HG03280 (cell line): ENCODE results near the gene SLC18B1.
A peak's percentile ranks its signal among the peaks of the same experiment; 100 is the strongest.

ENCODE experiments used
- ATAC-seq: cut with Tn5 transposase; IDR thresholded peaks from one replicate; pipeline ENCODE4 v1.9.1; 2021; ENCODE audit warnings: mild to moderate bottlenecking, moderate library complexity; ENCODE audit not compliant: unreplicated experiment

SLC18B1 gene

DNA sequence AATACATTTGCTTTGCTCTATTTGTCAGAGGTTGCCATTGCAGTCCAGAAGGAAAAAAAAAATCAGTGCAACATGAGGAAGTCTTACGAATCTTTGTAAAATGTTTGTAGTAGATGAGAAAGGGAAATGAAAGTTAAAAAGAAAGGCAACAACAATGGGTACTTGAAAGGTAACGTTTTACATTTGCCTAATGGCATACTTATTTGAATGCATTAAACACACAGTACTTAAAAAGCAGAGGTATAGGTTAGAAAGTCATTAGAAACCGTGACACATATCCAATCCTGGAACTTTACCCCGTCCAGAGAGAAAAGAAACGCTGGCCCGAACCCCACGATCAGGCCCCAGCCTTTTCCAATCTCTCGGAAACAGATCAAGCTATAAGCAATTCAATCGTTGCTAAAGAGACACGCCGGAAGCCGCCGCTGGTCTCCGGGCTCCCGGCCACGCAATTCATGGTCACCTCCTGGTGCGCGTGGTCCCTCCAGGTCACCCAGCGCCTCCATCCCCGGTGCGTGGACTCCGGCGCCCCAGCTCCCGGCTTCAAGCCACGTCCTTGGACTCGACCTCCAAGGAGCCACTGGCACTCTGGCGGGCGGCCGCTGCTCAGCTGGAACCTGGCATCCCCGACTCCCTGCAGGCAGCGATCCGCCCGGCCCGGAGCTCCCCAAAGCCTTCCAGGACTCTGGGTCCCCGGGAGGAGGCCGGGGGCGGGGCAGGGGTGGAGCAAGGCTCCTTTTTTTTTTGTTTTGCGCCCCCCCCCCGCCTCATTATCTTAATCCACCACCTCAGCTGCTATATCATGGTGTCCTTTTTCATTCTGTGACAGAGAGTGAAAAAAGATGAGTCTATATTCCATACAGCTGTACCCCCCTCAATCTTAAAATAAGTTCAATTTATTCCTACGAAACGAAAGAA, at the start of gene SLC18B1:
TSS of gene SLC18B1 (minus strand) at position 687 of the 918 bp plus-strand sequence. CDS start at position 506, 181 bp downstream.
- peak; percentile 40 for ATAC-seq

DNA sequence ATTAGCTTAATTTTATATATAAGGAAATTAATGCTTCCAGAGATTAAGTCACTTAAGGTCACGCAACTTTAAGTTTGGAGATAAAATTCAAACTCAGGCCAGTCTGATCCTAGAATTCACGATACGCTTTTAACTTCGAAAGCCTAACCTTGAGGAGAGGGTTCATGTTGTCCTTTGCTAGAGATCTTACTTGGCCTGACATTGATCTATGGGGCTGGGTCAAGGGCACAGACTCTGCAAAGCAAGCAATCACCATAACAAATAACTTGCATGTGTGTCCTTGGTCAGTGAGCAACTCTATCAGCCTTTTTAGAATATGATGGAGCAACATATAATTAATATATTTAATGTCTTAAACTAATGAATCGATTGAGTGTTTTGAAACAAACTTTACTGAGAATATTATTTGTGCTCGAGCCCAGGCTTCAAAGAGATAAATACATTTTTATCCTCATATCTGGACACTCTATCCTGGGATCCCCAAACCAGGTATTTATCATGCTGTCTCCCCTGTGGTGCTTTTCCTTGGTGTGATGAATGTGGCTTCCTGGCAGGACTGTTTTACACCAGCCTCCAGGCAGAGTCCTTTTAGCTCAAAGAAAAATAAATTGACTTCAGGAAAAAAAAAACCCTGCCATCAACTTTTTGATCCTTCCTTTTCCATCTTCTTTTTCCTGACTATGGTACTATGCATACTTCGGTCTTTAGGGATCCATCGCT, 45.0 kb upstream of the SLC18B1 start:
- no peak for ATAC-seq

DNA sequence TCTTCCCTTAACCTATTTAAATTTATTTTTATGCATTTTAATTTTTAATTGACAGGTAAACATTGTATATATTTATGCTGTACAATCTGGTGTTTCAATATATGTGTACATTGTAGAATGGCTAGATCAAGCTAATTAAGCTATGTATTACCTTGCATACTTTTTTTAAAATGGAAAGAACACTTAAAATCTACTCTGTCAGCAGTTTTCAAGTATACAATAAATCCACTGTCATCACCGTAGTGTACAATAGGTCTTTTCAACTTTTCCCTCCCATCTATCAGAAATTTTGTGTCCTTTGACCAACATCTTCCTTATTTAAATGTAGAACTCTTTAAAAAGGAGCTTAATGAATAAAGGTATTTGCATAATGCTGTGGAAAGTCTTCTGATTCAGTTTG, 43.5 kb upstream of the SLC18B1 start:
- no peak for ATAC-seq

DNA sequence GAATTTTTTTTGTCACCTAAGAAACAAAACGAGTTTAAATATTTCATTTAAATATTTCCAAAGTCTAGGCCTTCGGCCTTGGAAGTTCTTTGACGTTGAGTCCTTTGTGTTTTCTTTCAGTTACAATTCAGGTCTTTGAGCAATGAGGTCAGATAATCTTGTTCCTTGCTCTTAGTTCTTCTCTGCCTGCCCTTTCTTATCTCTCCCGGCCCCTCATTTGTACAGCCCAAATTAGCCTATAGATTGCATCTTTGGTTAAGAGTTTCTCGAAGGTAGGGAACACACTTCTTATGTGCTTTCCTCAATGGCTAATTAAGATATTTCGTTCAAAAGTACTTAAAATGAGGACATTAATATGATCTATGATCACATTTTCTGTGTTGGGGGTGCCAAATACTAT, 34.5 kb upstream of the SLC18B1 start:
- no peak for ATAC-seq

DNA sequence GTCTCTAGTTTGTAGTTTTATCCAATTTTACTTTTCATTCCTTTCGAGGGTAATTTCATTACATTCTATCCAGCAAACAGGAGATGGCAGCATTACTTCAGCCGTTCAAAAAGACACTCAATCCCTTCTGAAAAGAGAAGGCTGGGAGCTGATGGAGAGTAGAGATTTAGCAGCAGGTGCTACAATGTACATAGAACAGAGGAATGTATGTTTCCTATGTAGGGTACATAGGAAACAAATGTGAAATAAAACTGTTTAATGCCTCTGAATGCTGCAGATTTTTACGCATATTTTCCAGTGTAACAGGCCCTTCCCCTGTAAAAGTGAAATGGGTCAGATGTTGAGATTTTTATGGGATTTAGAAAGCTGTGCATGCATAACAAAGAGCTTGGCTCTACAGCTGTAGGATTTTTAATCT, 31.9 kb upstream of the SLC18B1 start:
- no peak for ATAC-seq

DNA sequence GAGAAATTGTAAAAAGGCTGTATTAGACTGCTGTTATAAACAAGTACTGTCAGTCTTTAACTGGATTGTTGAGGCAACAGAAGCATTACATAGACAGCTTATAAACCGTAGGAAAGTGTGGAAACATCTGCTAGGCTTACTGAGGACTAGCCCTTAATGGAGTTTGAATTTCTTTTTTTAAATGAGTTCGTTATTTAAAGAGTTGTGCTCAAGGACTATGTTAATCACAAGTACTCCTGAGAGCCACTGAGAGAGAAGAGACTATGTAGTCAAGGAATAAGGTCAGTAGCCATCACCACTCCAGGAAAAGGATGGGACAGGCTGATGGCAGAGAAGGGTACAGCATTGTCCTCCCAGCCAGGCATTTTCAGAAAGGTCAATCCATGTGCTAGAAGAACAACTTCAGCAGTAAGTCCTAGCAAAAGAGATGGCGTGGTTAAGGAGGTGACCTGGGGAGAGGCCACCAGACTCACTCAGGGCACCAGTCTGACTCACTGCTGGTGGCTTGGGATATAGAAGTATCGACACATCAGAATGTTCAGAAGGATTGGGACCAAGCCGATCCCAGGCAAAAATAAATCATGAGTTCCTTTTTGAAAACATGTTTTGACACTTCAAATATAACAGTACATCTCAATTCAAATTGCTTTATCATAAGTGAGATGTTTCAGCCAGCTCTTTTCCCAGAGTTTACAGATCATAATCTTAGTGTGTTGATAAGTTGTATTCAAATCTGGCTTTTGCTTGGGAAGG, 22.4 kb upstream of the SLC18B1 start:
- ATAC-seq, result no peak

DNA sequence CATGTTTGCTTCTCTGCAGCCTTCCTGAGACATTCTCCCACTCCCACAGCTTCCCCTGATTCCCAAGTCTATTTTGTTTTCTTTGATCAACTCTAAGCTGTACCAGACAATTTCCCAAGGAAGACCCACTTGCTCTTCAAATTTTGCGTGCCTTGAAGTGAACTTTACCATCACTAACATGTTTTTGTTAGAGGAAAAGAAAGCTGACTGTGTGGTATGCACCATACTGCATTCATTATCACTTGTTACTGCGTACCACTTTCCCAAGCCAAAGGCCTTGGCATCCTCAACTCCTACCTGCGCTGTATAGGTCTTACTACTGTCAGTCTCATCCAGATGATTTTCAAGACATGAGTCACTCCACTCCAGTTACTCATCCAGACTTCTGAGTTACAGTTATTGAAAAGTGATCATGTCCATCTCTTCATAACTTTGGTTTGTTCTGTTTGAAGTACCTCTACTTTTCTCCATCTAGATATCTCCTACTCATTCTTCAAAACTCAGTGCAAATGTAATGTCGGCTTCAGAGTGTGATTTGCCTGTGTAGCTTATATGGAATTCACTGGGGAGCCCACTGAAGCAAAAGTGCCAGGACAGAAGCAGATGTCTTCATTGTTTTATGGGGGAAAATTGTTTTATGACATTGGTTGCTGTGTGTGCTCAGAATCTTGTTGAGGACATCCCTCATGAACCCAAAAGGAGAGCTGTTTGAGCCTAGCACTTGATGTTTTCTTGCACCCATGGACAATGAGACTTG, 21.1 kb upstream of the SLC18B1 start:
- ATAC-seq, result no peak

DNA sequence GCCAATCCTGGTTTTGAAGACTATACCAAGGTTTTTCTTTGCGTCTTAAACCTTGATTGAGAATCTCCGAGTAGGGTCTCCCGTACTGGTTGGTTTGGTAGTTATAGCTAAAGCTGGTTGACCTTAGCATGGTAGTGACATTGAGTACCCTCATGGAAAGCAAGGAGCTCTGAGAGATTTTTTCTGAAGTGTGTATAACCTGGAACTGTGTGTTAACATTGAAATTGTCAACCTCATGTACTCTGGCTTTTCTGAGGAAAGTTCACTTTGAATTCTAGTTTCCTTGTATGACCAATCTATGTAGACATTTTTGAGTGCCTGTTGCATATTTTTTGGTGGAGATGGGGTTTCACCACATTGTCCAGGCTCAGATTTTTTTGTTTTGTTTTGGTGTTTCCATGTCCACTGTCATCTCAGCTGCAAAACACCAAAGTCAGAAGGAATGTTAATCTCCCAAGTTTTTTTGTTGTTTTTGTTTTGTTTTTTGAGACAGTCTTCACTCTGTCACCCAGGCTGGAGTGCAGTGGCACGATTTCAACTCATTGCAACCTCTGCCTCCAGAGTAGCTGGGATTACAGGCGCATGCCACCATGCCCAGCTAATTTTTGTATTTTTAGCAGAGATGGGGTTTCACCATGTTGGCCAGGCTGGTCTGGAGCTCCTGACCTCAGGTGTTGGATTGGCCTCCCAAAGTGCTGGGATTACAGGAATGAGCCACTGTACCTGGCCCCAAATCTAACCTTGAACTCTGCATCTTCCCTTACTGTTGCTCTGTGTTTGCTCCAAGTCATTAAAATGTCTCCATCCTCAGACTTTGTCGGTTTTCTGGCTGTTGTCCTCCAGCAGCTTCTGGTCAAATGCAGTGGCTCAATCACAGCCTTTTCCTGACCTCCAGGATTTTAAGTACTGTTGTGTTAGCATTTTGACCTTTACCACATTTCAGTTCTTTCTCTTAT, 20.2 kb upstream of the SLC18B1 start:
- no peak for ATAC-seq

DNA sequence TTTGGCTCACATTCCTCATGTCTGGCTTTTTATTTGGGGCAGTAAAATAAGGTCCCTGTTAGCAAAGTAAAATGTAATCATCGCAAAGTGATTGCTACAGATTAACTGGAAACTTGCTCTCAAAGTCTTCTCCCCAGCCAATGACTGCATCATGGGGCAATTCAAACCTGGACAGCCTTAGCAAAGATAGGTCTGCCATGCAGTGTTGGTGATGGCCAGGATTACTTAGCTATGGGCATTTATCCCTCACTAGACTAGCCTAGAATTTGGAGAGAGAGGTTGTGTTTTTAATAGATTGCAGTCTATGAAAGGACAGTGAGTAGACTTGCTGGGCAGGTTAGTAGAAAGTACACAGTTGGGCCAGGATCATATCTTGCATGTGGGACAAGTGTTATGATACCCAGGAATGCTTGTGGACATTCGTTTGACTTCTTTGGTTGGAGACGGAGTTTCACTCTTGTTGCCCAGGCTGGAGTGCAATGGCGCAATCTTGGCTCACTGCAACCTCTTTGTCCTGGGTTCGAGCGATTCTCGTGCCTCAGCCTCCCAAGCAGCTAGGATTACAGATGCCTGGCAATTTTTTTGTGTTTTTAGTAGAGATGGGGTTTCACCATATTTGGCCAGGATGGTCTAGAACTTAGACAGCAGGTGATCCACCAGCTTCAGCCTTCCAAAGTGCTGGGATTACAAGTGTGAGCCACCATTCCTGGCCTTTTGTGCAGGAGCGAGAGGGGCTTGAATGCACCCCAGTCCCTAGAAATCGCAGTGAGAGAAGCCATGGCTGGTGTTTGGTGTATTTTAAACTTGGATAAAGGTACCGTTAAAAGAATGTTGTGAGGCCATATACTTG, 19.3 kb upstream of the SLC18B1 start:
- no peak for ATAC-seq

DNA sequence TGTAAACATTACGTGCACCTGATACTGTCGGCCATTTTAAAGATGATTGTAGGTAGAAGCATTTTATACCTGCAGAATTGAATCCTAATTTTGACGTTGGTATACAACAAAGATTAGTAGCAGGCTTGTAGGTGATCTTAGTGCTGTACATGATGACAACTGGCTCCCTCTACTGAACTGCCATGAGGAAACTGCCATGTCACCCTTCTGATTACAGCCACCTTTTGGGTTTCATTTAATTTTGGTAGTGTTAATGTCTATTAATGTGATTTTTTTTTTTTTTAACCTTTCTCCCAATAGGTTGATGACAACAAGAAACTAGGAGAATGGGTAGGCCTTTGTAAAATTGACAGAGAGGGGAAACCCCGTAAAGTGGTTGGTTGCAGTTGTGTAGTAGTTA, 18.2 kb upstream of the SLC18B1 start:
- no peak for ATAC-seq

DNA sequence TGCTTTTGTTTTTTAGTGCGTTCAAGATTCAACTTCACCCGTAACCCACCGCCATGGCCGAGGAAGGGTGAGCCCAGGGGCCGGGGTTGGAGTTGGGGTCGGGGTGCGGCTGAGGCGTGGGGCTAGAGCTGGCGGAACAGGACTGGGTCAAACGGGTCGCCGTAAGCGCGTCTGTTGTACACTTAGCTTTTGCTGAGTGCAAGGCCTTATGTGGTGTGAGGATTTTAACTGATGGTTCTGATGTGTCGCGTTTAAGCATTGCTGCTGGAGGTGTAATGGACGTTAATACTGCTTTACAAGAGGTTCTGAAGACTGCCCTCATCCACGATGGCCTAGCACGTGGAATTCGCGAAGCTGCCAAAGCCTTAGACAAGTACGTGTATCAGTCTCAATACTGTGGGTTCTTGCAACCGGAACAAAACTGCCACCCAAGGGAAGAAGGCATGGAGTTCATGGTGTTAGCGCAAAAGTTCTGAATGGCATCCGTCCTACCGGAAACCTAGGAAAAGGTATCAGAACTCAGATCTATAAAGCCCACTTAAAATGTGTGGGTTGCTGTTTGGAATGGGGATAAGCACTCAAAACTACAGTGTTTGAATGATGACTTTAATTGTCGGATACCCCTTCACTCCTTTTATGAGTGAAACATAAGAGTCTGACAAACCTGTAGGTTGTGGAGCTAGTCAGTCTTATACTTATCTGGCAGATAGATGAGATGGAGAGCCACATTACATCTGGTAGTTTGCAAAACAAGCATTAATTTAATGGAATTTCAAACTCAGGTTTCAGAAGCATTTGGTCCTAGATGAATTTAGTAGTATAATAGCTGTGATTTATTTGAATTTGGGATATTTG, 16.5 kb upstream of the SLC18B1 start:
- peak; percentile 12 for ATAC-seq

DNA sequence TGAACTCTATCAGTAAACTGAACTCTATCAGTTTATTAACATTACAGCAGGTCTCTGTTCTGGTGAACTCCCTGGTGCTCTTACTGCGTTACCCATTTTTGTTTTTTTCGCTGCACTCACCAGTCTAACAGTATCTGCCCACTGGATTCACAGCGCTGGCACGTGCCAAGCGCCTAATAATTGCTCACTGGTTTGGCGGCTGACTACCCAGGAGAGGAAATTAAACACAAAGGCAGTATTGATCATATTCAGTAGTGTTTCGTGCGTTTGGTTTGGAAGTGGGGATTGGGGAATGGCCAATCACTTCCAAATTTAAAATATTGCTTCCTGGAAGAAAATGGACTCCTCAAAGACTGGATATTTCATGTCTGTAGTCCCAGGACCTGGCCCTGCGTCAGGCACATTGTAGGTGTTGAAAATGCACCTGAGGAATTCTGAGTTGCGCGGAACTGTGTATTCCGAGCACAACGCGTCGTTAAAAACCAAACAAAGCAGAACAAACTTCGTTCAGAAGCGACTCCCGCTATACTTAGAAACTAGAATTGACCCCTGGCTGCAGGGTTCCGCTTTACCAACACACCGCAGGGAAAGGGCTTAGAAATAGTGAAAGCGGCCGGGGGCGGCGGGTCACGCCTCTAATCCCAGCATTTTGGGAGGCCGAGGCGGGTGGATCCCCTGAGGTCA, 14.9 kb upstream of the SLC18B1 start:
- ATAC-seq, result peak; percentile 28

DNA sequence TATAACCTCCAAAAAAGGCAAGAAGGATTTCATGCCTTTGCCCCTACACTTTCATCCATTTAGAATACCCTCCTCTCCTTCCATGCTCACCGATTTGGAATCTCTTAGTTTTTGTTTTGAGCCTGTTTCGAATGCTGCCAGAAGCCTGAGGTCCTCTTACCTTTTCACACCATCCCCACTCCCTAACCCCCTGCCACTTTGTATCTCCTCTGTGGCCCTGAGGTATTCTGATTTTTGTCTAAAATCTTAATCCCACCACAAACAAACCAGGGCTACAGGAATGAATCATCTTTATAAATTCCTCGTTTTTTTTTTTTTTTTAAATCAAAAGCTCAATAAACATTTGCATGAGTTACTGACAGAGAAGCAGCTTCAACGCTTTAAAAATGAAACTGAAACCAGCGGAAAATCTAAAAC, 14.3 kb upstream of the SLC18B1 start:
- peak; percentile 6 for ATAC-seq

DNA sequence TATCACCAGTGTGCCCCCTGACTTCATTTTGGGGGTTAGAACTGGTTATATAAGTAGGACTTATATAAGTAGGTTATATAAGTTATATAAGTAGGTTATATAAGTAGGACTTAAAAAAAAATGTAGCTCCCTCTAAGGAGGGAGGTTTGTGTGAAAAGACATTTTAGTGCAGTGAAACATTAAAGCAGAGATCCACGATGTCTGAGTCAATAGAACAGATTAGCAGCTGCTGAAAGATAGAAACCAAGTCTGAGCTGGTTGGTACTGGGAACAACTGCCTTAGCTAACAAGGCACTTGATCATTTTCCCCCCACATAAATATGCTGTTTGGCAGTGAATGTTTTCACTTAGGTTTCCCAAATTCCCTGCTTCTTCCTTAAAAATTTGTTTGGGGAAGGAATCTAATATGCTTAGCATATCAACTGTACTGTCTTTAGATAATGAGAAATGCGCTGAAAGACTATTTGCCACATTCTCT, 13.9 kb upstream of the SLC18B1 start:
- ATAC-seq, result no peak

DNA sequence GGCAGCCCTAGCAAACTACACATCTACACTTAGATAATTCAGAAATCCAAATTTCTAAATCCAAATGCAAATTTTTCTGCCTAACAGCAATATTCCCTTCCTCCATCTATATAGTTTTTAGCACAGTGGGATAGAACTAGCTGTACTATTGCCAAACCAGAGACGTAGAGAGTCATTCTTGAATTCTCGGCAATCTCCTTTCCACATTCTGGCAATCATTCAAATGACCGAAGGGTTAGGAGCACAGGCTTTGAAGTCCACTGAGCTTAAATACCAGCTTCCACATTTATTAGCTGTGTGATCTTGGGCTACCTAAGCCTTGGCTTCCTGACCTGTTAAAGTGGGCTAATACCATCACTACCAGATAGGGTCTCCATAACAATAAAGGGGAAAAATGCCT, 12.8 kb upstream of the SLC18B1 start:
- ATAC-seq, result no peak

DNA sequence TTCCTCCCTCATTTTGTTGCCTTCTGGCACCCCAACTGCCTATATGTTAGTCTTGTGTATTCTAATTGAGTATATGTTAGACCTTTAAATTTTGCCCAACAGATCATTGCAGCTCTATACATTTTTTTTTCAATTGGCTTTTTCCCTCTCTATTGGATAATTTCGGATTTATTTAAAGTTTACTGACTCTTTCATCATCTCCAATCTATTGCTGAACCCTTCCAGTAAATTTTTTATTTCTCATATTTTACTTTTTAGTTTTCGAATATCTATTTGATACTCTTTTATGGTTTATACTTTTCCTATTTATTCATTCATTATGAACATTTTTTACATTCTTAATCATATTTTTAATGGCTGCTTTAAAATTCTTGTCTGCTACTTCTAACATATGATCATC, 7.1 kb upstream of the SLC18B1 start:
- ATAC-seq, result no peak

DNA sequence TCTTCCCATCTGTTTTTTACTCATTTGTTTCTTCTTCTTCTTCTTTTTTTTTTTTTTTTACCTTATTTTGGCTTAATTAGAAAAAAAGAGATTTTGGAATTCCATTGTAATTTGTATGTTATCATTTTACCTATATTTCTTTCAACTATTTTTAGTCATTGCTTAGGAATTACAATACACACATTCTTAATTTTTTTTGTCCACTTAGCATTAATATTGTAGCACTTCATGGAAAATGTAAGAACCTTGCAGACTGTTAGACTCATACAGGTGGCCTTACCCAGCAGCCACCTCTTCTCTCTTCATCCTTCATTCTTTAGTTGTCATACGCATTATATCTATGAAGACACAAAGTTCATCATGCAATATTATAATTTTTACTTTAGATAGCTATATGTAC, 5.8 kb upstream of the SLC18B1 start:
- ATAC-seq, result no peak
